GM12878 (cell line): ENCODE measurements around the gene LCN9. TPM values are rescaled to one million over a fixed set of nuclear protein-coding genes. Genes with fewer than 3 reads are reported as not detected.

Source experiments
- ATAC-seq: fragments of 200-7000 bp; cut with Tn5 transposase; 3 replicates; pipeline ENCODE4 v1.9.1; 2020; ENCODE audit warnings: mild to moderate bottlenecking, moderate library complexity
- BruUV-seq: library from RNA; stranded (reverse); fragments of 400-500 nt; replicated peaks from 2 replicates; lab custom pipeline; 2021; lab: Mats Ljungman, UMichigan
- CTCF ChIA-PET: fragments of 300-600 bp; sonication (Branson Sonifier 250); formaldehyde crosslinking; extraction: SDS; loops from one replicate; lab custom pipeline; 2021; ENCODE audit warnings: inconsistent platforms; lab: Yijun Ruan, JAX
- POLR2A ChIA-PET: fragments of 350-600 bp; formaldehyde crosslinking; extraction: SDS; loops from one replicate; lab custom pipeline; 2021; ENCODE audit warnings: inconsistent platforms; lab: Charles Lee
- RAD21 ChIA-PET: fragments of 300-600 bp; sonication (Branson Sonifier 250); formaldehyde crosslinking; loops from one replicate; lab custom pipeline; 2023; ENCODE audit warnings: antibody characterized with exemption; ENCODE audit not compliant: unreplicated experiment; lab: Charles Lee
- SMC1A ChIA-PET: fragments of 300-600 bp; sonication (Branson Sonifier 250); formaldehyde crosslinking; loops from one replicate; lab custom pipeline; 2023; ENCODE audit not compliant: unreplicated experiment, uncharacterized antibody; lab: Charles Lee
- DNase-seq: peaks from one replicate; pipeline ENCODE4 v3.0.0-alpha.2; 2011; ENCODE audit warnings: low read depth, low spot score
- FAIRE-seq: peaks from 3 replicates; lab custom pipeline; 2011; peaks lifted over from hg19 to GRCh38; lab: Jason Lieb, UNC
- H2AFZ ChIP-seq: 2 replicates; pipeline ENCODE4 v1.6.0; 2011; ENCODE audit warnings: low read depth, low read length, control low read depth; ENCODE audit not compliant: control insufficient read depth
- H3K27ac ChIP-seq: 2 replicates; pipeline ENCODE4 v1.5.1; 2011; ENCODE audit warnings: control low read depth; ENCODE audit not compliant: control insufficient read depth, insufficient read depth
- H3K27me3 ChIP-seq, 2 experiments: replicated peaks in 1 of 2; 2 replicates each; pipeline versions ENCODE4 v1.6.0 to v1.6.1; 2011; ENCODE audit warnings: low read length in 1 of 2; ENCODE audit not compliant: control insufficient read depth in 2 of 2, insufficient read depth in 2 of 2
- H3K36me3 ChIP-seq, 2 experiments: 2 replicates each; pipeline ENCODE4 v1.5.1; 2011; ENCODE audit warnings: low read length in 1 of 2; ENCODE audit not compliant: control insufficient read depth in 2 of 2, insufficient read depth in 2 of 2
- H3K4me1 ChIP-seq: 2 replicates; pipeline ENCODE4 v1.6.1; 2011; ENCODE audit warnings: mild to moderate bottlenecking, low read length, moderate library complexity, mixed read lengths; ENCODE audit not compliant: control insufficient read depth, insufficient read depth
- H3K4me2 ChIP-seq: 2 replicates; pipeline ENCODE4 v1.6.0; 2011; ENCODE audit warnings: control low read depth; ENCODE audit not compliant: control insufficient read depth, insufficient read depth
- H3K4me3 ChIP-seq: fragments of 200-600 bp; sonication (generic); 2 replicates; pipeline ENCODE4 v1.5.1; 2016
- H3K79me2 ChIP-seq: 2 replicates; pipeline ENCODE4 v1.6.0; 2011; ENCODE audit warnings: low read length; ENCODE audit not compliant: control insufficient read depth, insufficient read depth
- H3K9ac ChIP-seq: 2 replicates; pipeline ENCODE4 v1.8.0; 2011; ENCODE audit warnings: low read length, control low read depth, mixed read lengths; ENCODE audit not compliant: control insufficient read depth, insufficient read depth
- H3K9me3 ChIP-seq: replicated peaks from 3 replicates; pipeline ENCODE4 v1.5.1; 2011; ENCODE audit warnings: mild to moderate bottlenecking, low read length; ENCODE audit not compliant: control insufficient read depth, insufficient read depth
- H4K20me1 ChIP-seq: 2 replicates; pipeline ENCODE4 v1.6.0; 2011; ENCODE audit not compliant: control insufficient read depth, insufficient read depth
- CBX5 ChIP-seq: sonication (generic); IDR thresholded peaks from 2 replicates; pipeline ENCODE4 v1.6.1; 2016; ENCODE audit warnings: low read depth, moderate library complexity, mild to moderate bottlenecking, inconsistent platforms
- CTCF ChIP-seq, 3 experiments: IDR thresholded peaks in 2 of 3; conservative IDR thresholded peaks in 1 of 3; 2 replicates each; pipeline ENCODE4 v1.5.1; 2011; ENCODE audit warnings: low read depth in 3 of 3, low read length in 3 of 3, mild to moderate bottlenecking in 3 of 3, control low read depth in 2 of 3, moderate library complexity in 2 of 3, inconsistent platforms in 1 of 3, mixed read lengths in 1 of 3; ENCODE audit not compliant: control insufficient read depth in 2 of 3, insufficient read depth in 1 of 3; ENCODE audit errors: extremely low read depth in 1 of 3
- SMARCA5 ChIP-seq: fragments of 450-650 bp; IDR thresholded peaks from 2 replicates; pipeline ENCODE4 v1.6.1; 2017; ENCODE audit warnings: mild to moderate bottlenecking
- WGBS: methylation state at CpG from one replicate; pipeline ENCODE4 v1.1.6; 2016; ENCODE audit warnings: low lambda C conversion rate; ENCODE audit not compliant: insufficient replicate concordance, insufficient coverage; ENCODE audit errors: missing lambda C conversion rate; 5-methylcytosine and 5-hydroxymethylcytosine counted together
- in situ Hi-C: fragments of 300-500 bp; cut with MboI; formaldehyde crosslinking; loops from 9 replicates; pipeline ENCODE4 v1.14.3; 2018; ENCODE audit warnings: mixed read lengths
- intact Hi-C: fragments of 100-400 bp; cut with micrococcal nuclease; formaldehyde crosslinking; loops from one replicate; pipeline ENCODE4 v1.14.2; 2022; ENCODE audit not compliant: unreplicated experiment
- polyA plus RNA-seq, 11 experiments: library from polyadenylated mRNA; depleted of rRNA in 4 of 11; unstranded in 6 of 11; stranded (reverse) in 5 of 11; fragments of >200 nt; fragmentation: Nextera tagmentation in 4 of 11; fragmentation: Illumina TruSeq in 1 of 11; extraction: Ambion mirVana in 4 of 11; extraction: Trizol in 1 of 11; gene quantifications; 1 replicate in 1 of 11; 2 replicates in 10 of 11; pipeline versions ENCODE4 v1.2.1 to v1.2.3, GENCODE V29; 2011 to 2016; ENCODE audit warnings: inconsistent platforms in 2 of 11, missing spikeins in 2 of 11, low read depth in 1 of 11
- total RNA-seq, 4 experiments: library from RNA; depleted of rRNA in 3 of 4; stranded (reverse); fragments of >200 nt in 3 of 4; fragmentation: Illumina TruSeq in 1 of 4; extraction: Trizol in 1 of 4; gene quantifications; 2 replicates each; pipeline versions ENCODE4 v1.2.1 to v1.2.3, GENCODE V29; 2013 to 2021

LCN9 gene
- total and polyA plus RNA-seq, 10 of the 15 experiments (the other 5 are each of a cell fraction or from before 2014, with no cell fraction given) = not detected

GRCh38 chr9:135690836-135691570 is 27.9 kb downstream of the LCN9 start:
- SMC1A ChIA-PET = no interaction called here
- intact Hi-C loops = no loop called here
- no TSS peak for BruUV-seq

More at GRCh38 chr9:135690836-135691570, 27.9 kb downstream of the LCN9 start:
- H4K20me1 ChIP-seq = no peaks in the 10 kb centered on the region
- H3K27ac ChIP-seq = no peak overlapping the region
- no peaks in the 10 kb centered on the region for H3K79me2 ChIP-seq
- ChIA-PET CTCF (no interaction called here), RAD21 (no interaction called here), POLR2A (no interaction called here)
- no peaks in the 10 kb centered on the region for H3K36me3 ChIP-seq
- WGBS = 44% methylated on average over 19 of the region's 19 CpGs
- FAIRE-seq (no peak), ATAC-seq (no peak), DNase-seq (no peak)
- no peak overlapping the region for H3K4me2 ChIP-seq
- in situ Hi-C loops = no loop called here
- no peaks in the 10 kb centered on the region; a peak in 2 of 4 replicates for H3K27me3 ChIP-seq
- no peaks in the 10 kb centered on the region for H3K4me1 ChIP-seq
- no peak overlapping the region for H3K4me3 ChIP-seq
- no peak overlapping the region for H3K9ac ChIP-seq
- H2AFZ ChIP-seq = no peak overlapping the region
- H3K9me3 ChIP-seq = no peaks in the 10 kb centered on the region
- TF ChIP-seq CTCF (IDR thresholded peaks at IDR 0.05 in 2 of 3, conservative IDR thresholded peaks at IDR 0.05 in 1 of 3; ENCODE audit: control insufficient read depth in 2 of 3, extremely low read depth in 1 of 3, insufficient read depth in 1 of 3, low read depth in 3 of 3, low read length in 3 of 3) (no peak), SMARCA5 (no peak), CBX5 (no peak)
